WERI-Rb-1 (cell line): ENCODE data around the gene BTBD18.

Experiments used
- DNase-seq: peaks from one replicate; pipeline ENCODE4 v3.0.0-alpha.2; 2020
- H3K27ac ChIP-seq: fragments of 250-450 bp; sonication (Bioruptor Pico); 2 replicates; pipeline ENCODE4 v1.5.1; 2020; ENCODE audit warnings: mild to moderate bottlenecking, moderate library complexity
- H3K27me3 ChIP-seq: fragments of 250-450 bp; sonication (Bioruptor Pico); 2 replicates; pipeline ENCODE4 v1.5.1; 2021; ENCODE audit warnings: mild to moderate bottlenecking, low read depth, moderate library complexity; ENCODE audit not compliant: insufficient read depth, severe bottlenecking
- H3K36me3 ChIP-seq: fragments of 250-450 bp; sonication (Bioruptor Pico); 2 replicates; pipeline ENCODE4 v1.5.1; 2020; ENCODE audit warnings: mild to moderate bottlenecking, moderate library complexity
- H3K4me3 ChIP-seq: 2 replicates; pipeline ENCODE4 v1.5.1; 2011; ENCODE audit warnings: low read depth, mild to moderate bottlenecking, control low read depth, low read length
- H3K9me3 ChIP-seq: fragments of 250-450 bp; sonication (Bioruptor Pico); 2 replicates; pipeline ENCODE4 v1.5.1; 2021; ENCODE audit warnings: mild to moderate bottlenecking, moderate library complexity; ENCODE audit not compliant: severe bottlenecking
- TF ChIP-seq, protein P1 (sequence below): IDR thresholded peaks from 2 replicates; pipeline ENCODE4 v1.5.1; 2011; ENCODE audit warnings: low read depth, mild to moderate bottlenecking, control low read depth, inconsistent platforms, low read length

BTBD18 gene

DNA sequence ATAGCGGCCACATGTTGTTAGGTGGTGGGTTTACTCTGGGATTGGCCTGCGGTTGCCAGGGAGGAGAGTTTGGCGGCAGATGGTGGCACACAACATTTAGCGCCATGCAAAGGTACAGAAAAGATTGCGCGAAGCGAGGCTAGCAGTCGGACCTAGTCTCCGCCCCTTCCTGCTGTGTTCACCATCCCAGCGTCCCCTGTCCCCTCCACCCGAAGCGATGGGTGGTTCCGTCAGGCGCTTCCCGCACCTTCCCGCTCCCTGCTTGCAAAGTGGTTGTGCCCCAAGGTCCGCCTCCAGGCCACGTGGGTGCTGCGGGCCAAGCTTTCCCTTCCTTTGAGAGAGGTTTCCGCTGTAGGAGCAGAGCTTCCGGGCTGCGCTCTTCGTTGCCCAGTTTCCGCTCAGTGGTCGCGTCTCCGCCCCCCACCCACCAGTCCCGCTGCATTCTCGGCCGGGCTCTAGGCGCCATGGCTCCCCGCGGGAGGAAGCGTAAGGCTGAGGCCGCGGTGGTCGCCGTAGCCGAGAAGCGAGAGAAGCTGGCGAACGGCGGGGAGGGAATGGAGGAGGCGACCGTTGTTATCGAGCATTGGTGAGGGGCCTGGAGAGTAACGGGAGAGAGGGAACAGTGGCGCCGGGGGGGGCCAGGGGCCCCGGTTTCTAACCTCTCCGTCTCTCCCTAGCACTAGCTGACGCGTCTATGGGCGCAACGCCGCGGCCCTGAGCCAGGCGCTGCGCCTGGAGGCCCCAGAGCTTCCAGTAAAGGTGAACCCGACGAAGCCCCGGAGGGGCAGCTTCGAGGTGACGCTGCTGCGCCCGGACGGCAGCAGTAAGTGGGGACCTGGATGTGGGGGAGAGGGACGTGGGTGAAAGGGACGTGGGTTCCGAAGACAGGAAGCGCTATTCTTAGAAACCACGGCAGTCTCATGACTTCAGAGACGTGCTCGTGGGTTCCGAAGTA is 10.2 kb downstream of the BTBD18 start, which contains the start of gene SELENOH:
Gene SELENOH (plus strand): TSS at position 360 of the 955 bp plus-strand sequence. CDS start 105 bp downstream, at position 465.
- TF ChIP-seq, protein P1, sequence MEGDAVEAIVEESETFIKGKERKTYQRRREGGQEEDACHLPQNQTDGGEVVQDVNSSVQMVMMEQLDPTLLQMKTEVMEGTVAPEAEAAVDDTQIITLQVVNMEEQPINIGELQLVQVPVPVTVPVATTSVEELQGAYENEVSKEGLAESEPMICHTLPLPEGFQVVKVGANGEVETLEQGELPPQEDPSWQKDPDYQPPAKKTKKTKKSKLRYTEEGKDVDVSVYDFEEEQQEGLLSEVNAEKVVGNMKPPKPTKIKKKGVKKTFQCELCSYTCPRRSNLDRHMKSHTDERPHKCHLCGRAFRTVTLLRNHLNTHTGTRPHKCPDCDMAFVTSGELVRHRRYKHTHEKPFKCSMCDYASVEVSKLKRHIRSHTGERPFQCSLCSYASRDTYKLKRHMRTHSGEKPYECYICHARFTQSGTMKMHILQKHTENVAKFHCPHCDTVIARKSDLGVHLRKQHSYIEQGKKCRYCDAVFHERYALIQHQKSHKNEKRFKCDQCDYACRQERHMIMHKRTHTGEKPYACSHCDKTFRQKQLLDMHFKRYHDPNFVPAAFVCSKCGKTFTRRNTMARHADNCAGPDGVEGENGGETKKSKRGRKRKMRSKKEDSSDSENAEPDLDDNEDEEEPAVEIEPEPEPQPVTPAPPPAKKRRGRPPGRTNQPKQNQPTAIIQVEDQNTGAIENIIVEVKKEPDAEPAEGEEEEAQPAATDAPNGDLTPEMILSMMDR = no peak
- H3K4me3 ChIP-seq = peak within 1 kb of the TSS; percentile 97
- no peaks in the 10 kb centered on the region for H3K9me3 ChIP-seq
- peaks cover 77% of the 10 kb centered on the region for H3K36me3 ChIP-seq
- no peaks in the 10 kb centered on the region for H3K27me3 ChIP-seq
- peak within 1 kb of the TSS; percentile 91 for H3K27ac ChIP-seq
- DNase-seq = peak; percentile 97

DNA sequence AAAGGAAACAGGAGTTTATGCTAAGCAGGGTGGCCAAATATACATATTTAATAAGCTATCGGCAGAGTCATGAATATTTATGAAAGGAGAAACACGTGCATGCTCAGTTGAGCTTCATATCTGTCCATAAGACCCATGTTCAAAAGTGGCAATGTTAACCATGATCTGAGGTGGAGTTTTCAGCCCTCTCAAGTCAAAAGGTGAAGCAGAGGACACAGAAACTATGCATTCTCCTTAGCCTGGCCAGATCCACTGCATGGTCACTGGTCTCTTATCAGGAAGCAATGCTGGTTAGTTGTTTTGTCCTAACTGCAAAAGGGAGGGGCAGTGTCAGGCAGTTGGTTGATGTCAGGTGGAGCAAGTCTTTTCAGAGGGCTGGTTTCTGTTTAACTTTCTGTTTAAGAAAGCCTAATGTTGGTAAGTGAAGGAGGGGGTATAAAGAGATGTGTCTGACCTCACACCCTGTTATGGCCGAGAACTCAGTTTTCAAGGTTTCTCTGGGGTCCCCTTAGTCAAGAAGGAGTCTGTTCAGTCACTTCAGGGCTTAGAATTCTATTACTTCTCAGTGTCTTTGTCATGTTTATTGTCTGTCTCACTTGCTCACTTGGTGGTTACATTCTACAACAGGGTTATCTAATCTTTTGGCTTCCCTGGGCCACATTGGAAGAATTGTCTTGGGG is 15.9 kb downstream of the BTBD18 start:
- Histone ChIP-seq H3K36me3 (peaks cover 40% of the 10 kb centered on the region), H3K27me3 (no peaks in the 10 kb centered on the region)
- TF ChIP-seq, protein P1 = no peak

GRCh38 chr11:57732661-57733060 is 19.0 kb downstream of the BTBD18 start:
- DNase-seq = no peak
- TF ChIP-seq, protein P1 = no peak
- H3K36me3 ChIP-seq = peaks cover 23% of the 10 kb centered on the region
- H3K9me3 ChIP-seq = no peaks in the 10 kb centered on the region
- no peak overlapping the region for H3K27ac ChIP-seq
- H3K27me3 ChIP-seq = no peaks in the 10 kb centered on the region
- H3K4me3 ChIP-seq = no peak overlapping the region

More for the DNA sequence above, 15.9 kb downstream of the BTBD18 start:
- Histone ChIP-seq H3K4me3 (no peak overlapping the region), H3K27ac (no peak overlapping the region), H3K9me3 (no peaks in the 10 kb centered on the region)
- no peak for DNase-seq

DNA sequence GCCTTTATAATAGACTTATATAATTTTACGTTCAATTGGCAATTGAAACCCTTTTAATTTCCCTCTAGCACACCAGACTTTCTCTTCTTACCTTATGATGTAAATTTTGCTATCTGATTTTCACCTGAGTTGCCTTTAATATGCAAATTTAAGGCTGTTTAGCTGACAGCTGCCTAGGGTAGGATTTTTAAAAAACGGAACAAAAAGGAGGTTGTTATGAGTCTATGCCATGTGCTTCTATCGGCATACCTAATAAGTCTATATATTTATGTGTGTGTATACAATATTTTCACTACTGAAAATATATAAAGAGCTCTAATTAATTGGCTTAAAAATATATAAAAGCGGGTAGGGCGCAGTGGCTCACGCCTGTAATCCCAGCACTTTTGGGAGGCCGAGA is 22.1 kb downstream of the BTBD18 start:
- DNase-seq = no peak
- Histone ChIP-seq H3K27me3 (no peaks in the 10 kb centered on the region), H3K27ac (no peak overlapping the region), H3K36me3 (peaks cover 15% of the 10 kb centered on the region), H3K9me3 (no peaks in the 10 kb centered on the region), H3K4me3 (no peak overlapping the region)
- TF ChIP-seq, protein P1 = no peak

- H3K4me3 ChIP-seq = no peak overlapping the region
- no peaks in the 10 kb centered on the region for H3K27me3 ChIP-seq
- H3K27ac ChIP-seq = no peak overlapping the region
- H3K36me3 ChIP-seq = peaks cover 16% of the 10 kb centered on the region
- TF ChIP-seq, protein P1 = no peak
- DNase-seq = no peak
- no peaks in the 10 kb centered on the region for H3K9me3 ChIP-seq
These were observed 22.8 kb downstream of the BTBD18 start for GRCh38 chr11:57728829-57729228.
